Measurements from ENCODE around the gene PLCD1. TPM values are rescaled to one million over a fixed set of nuclear protein-coding genes. Genes with fewer than 3 reads are reported as not detected.
A peak's percentile ranks its signal among the peaks of the same experiment; 100 is the strongest.

PLCD1 gene
- total and polyA plus RNA-seq, 8 donors: 7.5 to 15.6 (median 10.1) TPM

- Histone ChIP-seq H3K4me3 (no peak overlapping the region), H3K27ac (peak overlapping the region; percentile 55 to 84 (median 75)), H3K4me1 (peaks cover 10 to 22% (median 11%) of the 10 kb centered on the region in 3 donors), H3K27me3 (no peaks in the 10 kb centered on the region), H3K9me3 (no peaks in the 10 kb centered on the region), H3K36me3 (peaks cover 0 to 4% (median 3%) of the 10 kb centered on the region in 3 donors)
- peak; percentile 64 to 74 (median 70) for DNase-seq
- intact Hi-C loops (cut with DNase I): no loop called here
- TF ChIP-seq CTCF (IDR thresholded peaks at IDR 0.05): no peak
- no peak for FAIRE-seq
- peak; percentile 51 to 65 (median 61) for ATAC-seq
- 50 to 57% methylated on average over 15 of the region's 15 CpGs for WGBS, 2 donors
Measured at GRCh38 chr3:38005076-38006020, 24.1 kb downstream of the PLCD1 start.

- Histone ChIP-seq H3K4me3 (no peak overlapping the region), H3K9me3 (no peaks in the 10 kb centered on the region), H3K27me3 (no peaks in the 10 kb centered on the region), H3K27ac (peak overlapping the region; percentile 55 to 84 (median 75)), H3K36me3 (peaks cover 0 to 3% (median 0%) of the 10 kb centered on the region in 3 donors), H3K4me1 (peaks cover 10 to 22% (median 11%) of the 10 kb centered on the region in 3 donors)
- ATAC-seq: peak; percentile 71 to 86 (median 82)
- DNase-seq: peak; percentile 64 to 84 (median 79)
- TF ChIP-seq CTCF (IDR thresholded peaks at IDR 0.05): peak; percentile 23 to 51 (median 44)
- intact Hi-C loops (cut with DNase I): no loop called here
- 12 to 21% methylated on average over 14 of the region's 14 CpGs for WGBS, 2 donors
- FAIRE-seq: no peak
Measured at GRCh38 chr3:38004415-38005075, 24.9 kb downstream of the PLCD1 start.

GRCh38 chr3:38003817-38004414 is 25.5 kb downstream of the PLCD1 start:
- 65 to 67% methylated on average over 8 to 11 of the region's 11 CpGs for WGBS, 2 donors
- DNase-seq (peak in 3 of 6 donors; percentile 40 to 64 (median 58)), ATAC-seq (no peak), FAIRE-seq (no peak)
- TF ChIP-seq CTCF (IDR thresholded peaks at IDR 0.05): no peak
- Histone ChIP-seq H3K36me3 (peaks cover 0 to 3% (median 0%) of the 10 kb centered on the region in 3 donors), H3K4me3 (no peak overlapping the region), H3K27me3 (no peaks in the 10 kb centered on the region), H3K27ac (peak overlapping the region; percentile 55 to 84 (median 75)), H3K9me3 (no peaks in the 10 kb centered on the region), H3K4me1 (peaks cover 10 to 22% (median 11%) of the 10 kb centered on the region in 3 donors)
- intact Hi-C loops (cut with DNase I): no loop called here

GRCh38 chr3:38003371-38003816 is 26.0 kb downstream of the PLCD1 start:
- H3K9me3 ChIP-seq: no peaks in the 10 kb centered on the region
- 25 to 32% methylated on average over 7 of the region's 7 CpGs for WGBS, 2 donors
- FAIRE-seq: no peak
- peak; percentile 42 to 61 (median 50) for ATAC-seq
- DNase-seq: peak in 5 of 6 donors; percentile 36 to 87 (median 71)
- H3K36me3 ChIP-seq: no peaks in the 10 kb centered on the region
- peak; percentile 52 to 81 (median 76) for TF ChIP-seq CTCF (IDR thresholded peaks at IDR 0.05)
- peaks cover 11 to 24% (median 14%) of the 10 kb centered on the region in 3 donors for H3K4me1 ChIP-seq
- H3K27ac ChIP-seq: peak overlapping the region in 2 of 4 donors; percentile 68 to 84
- intact Hi-C loops (cut with DNase I): no loop called here
- H3K27me3 ChIP-seq: no peaks in the 10 kb centered on the region
- H3K4me3 ChIP-seq: no peak overlapping the region
